IMR-90 (cell line): Measurements from ENCODE around the gene ANKRD13A. TPM values are rescaled to one million over a fixed set of nuclear protein-coding genes. Genes with fewer than 3 reads are reported as not detected.
"Not testable (repeated sequence)": the region's sequence is repeated elsewhere in the genome, so short reads cannot be mapped to it uniquely, and the experiment has no call there.

Experiments used
- ATAC-seq: fragments of 200-7000 bp; cut with Tn5 transposase; 2 replicates; pipeline ENCODE4 v1.9.1; 2020; ENCODE audit warnings: low read depth, mild to moderate bottlenecking, moderate library complexity
- BruUV-seq: library from RNA; stranded (reverse); fragments of 400-500 nt; replicated peaks from 2 replicates; lab custom pipeline; 2021; lab: Mats Ljungman, UMichigan
- CTCF ChIA-PET: fragments of 300-600 bp; formaldehyde crosslinking; extraction: SDS; loops from one replicate; lab custom pipeline; 2021; ENCODE audit warnings: antibody characterized with exemption; lab: Yijun Ruan, JAX
- POLR2A ChIA-PET: fragments of 300-600 bp; sonication (Branson Sonifier 250); formaldehyde crosslinking; loops from one replicate; lab custom pipeline; 2022; ENCODE audit warnings: antibody characterized with exemption; ENCODE audit not compliant: unreplicated experiment; lab: Charles Lee
- DNase-seq: peaks from one replicate; pipeline ENCODE4 v3.0.0; 2013
- H2AFZ ChIP-seq: replicated peaks from 2 replicates; pipeline ENCODE3; 2013; ENCODE audit warnings: low read length, mild to moderate bottlenecking; ENCODE audit not compliant: poor library complexity
- H2AK5ac ChIP-seq: 2 replicates; pipeline ENCODE4 v1.6.1; 2013; ENCODE audit warnings: low read depth, low read length, inconsistent platforms
- H2AK9ac ChIP-seq: replicated peaks from 2 replicates; pipeline ENCODE3; 2013; ENCODE audit warnings: mild to moderate bottlenecking, low read depth, low read length, moderate library complexity; ENCODE audit not compliant: poor library complexity
- H2BK120ac ChIP-seq: 2 replicates; pipeline ENCODE4 v1.6.1; 2013; ENCODE audit warnings: low read depth, low read length, inconsistent platforms
- H2BK15ac ChIP-seq: 3 replicates; pipeline ENCODE4 v1.6.1; 2013; ENCODE audit warnings: low read depth, low read length, inconsistent platforms
- H2BK20ac ChIP-seq: 2 replicates; pipeline ENCODE4 v1.6.1; 2013; ENCODE audit warnings: low read depth, mild to moderate bottlenecking, inconsistent platforms, low read length, moderate library complexity
- H2BK5ac ChIP-seq: 2 replicates; pipeline ENCODE4 v1.6.1; 2013; ENCODE audit warnings: mild to moderate bottlenecking, low read depth, low read length, inconsistent platforms; ENCODE audit not compliant: poor library complexity, severe bottlenecking
- H3K14ac ChIP-seq: replicated peaks from 2 replicates; pipeline ENCODE4 v1.6.1; 2013; ENCODE audit warnings: low read depth, low read length, inconsistent platforms
- H3K18ac ChIP-seq: 2 replicates; pipeline ENCODE4 v1.6.1; 2013; ENCODE audit warnings: low read depth, low read length, control low read depth
- H3K23ac ChIP-seq: 2 replicates; pipeline ENCODE4 v1.6.1; 2013; ENCODE audit warnings: low read depth, low read length, inconsistent platforms
- H3K27ac ChIP-seq: 2 replicates; pipeline ENCODE4 v1.5.1; 2013; ENCODE audit warnings: mild to moderate bottlenecking, control low read depth, low read length; ENCODE audit not compliant: insufficient read depth
- H3K27me3 ChIP-seq: 2 replicates; pipeline ENCODE4 v1.6.1; 2013; ENCODE audit warnings: low read length; ENCODE audit not compliant: control insufficient read depth, insufficient read depth
- H3K36me3 ChIP-seq: 2 replicates; pipeline ENCODE4 v1.6.1; 2013; ENCODE audit warnings: low read length, mixed read lengths; ENCODE audit not compliant: control insufficient read depth, insufficient read depth
- H3K4ac ChIP-seq: 2 replicates; pipeline ENCODE4 v1.6.1; 2013; ENCODE audit warnings: low read depth, low read length, inconsistent platforms
- H3K4me1 ChIP-seq: 2 replicates; pipeline ENCODE4 v1.6.1; 2013; ENCODE audit warnings: low read length, mixed read lengths; ENCODE audit not compliant: control insufficient read depth, insufficient read depth
- H3K4me2 ChIP-seq: 2 replicates; pipeline ENCODE4 v1.6.1; 2013; ENCODE audit warnings: low read depth, mild to moderate bottlenecking, control low read depth, low read length, moderate library complexity
- H3K4me3 ChIP-seq: 2 replicates; pipeline ENCODE4 v1.5.1; 2013; ENCODE audit warnings: low read depth, mild to moderate bottlenecking, control low read depth, low read length, moderate library complexity; ENCODE audit not compliant: insufficient read depth
- H3K56ac ChIP-seq: 2 replicates; pipeline ENCODE4 v1.6.1; 2013; ENCODE audit warnings: low read length, inconsistent platforms; ENCODE audit not compliant: insufficient read depth; ENCODE audit errors: extremely low read depth
- H3K79me1 ChIP-seq, 2 experiments: 2 replicates each; pipeline ENCODE4 v1.6.1; 2013; ENCODE audit warnings: low read length in 2 of 2, inconsistent platforms in 1 of 2, low read depth in 1 of 2
- H3K9ac ChIP-seq: 2 replicates; pipeline ENCODE4 v1.6.1; 2013; ENCODE audit warnings: low read depth, low read length, control low read depth
- H3K9me1 ChIP-seq: 2 replicates; pipeline ENCODE4 v1.6.1; 2013; ENCODE audit warnings: low read length, inconsistent platforms; ENCODE audit not compliant: insufficient read depth
- H3K9me3 ChIP-seq: 2 replicates; pipeline ENCODE4 v1.6.1; 2013; ENCODE audit warnings: low read length; ENCODE audit not compliant: control insufficient read depth, insufficient read depth
- H4K20me1 ChIP-seq: 2 replicates; pipeline ENCODE4 v1.6.1; 2013; ENCODE audit warnings: low read length, inconsistent platforms; ENCODE audit not compliant: insufficient read depth
- H4K5ac ChIP-seq: 2 replicates; pipeline ENCODE4 v1.6.1; 2013; ENCODE audit warnings: mild to moderate bottlenecking, low read depth, low read length, control low read depth
- H4K8ac ChIP-seq, 2 experiments: 2 replicates each; pipeline ENCODE4 v1.6.1; 2013; ENCODE audit warnings: low read depth in 2 of 2, low read length in 2 of 2, control low read depth in 1 of 2, inconsistent platforms in 1 of 2
- H4K91ac ChIP-seq: 2 replicates; pipeline ENCODE4 v1.6.1; 2013; ENCODE audit warnings: low read depth, low read length, inconsistent platforms; ENCODE audit not compliant: insufficient read depth
- WGBS, 2 experiments: methylation state at CpG; one replicate each; pipeline versions ENCODE4 v1.1.5 to v1.1.7; 2013; ENCODE audit warnings: missing lambda C conversion rate in 2 of 2; ENCODE audit not compliant: insufficient read length in 1 of 2; ENCODE audit errors: extremely low coverage in 2 of 2; 5-methylcytosine and 5-hydroxymethylcytosine counted together
- dilution Hi-C: fragments of 300-500 bp; cut with HindIII; formaldehyde crosslinking; loops from one replicate; pipeline ENCODE4 v1.14.3; 2018; ENCODE audit warnings: low sequenced_read_pairs; ENCODE audit not compliant: unreplicated experiment
- in situ Hi-C: fragments of 300-500 bp; cut with MboI; formaldehyde crosslinking; loops from 3 replicates; pipeline ENCODE4 v1.14.3; 2019; ENCODE audit warnings: low sequenced_read_pairs, inconsistent platforms, mixed read lengths
- intact Hi-C: fragments of 100-400 bp; cut with micrococcal nuclease; formaldehyde crosslinking; loops from 2 replicates; pipeline ENCODE4 v1.10.0; 2022
- polyA plus RNA-seq, 3 experiments: library from polyadenylated mRNA; depleted of rRNA; stranded (reverse); fragments of >200 nt; gene quantifications; 2 replicates each; pipeline ENCODE4 v1.2.3, GENCODE V29; 2012; ENCODE audit warnings: low replicate concordance in 1 of 3
- total RNA-seq: library from RNA; depleted of rRNA; stranded (reverse); fragments of >200 nt; gene quantifications from 2 replicates; pipeline ENCODE4 v1.2.3, GENCODE V29; 2012

ANKRD13A gene
- total and polyA plus RNA-seq, 2 of the 4 experiments (the other 2 are of a cell fraction): 299 to 449 TPM

- not testable (repeated sequence) for H2AFZ ChIP-seq
Measured at GRCh38 chr12:109986236-109986635, 13.0 kb upstream of the ANKRD13A start.

More at GRCh38 chr12:109986236-109986635, 13.0 kb upstream of the ANKRD13A start:
- H3K27ac ChIP-seq, H2BK15ac ChIP-seq, dilution Hi-C loops, intact Hi-C loops, H4K8ac ChIP-seq, H3K9me3 ChIP-seq, CTCF ChIA-PET, H2BK20ac ChIP-seq, ATAC-seq, DNase-seq, H4K91ac ChIP-seq, H3K18ac ChIP-seq, H2BK120ac ChIP-seq, H3K23ac ChIP-seq, H2AK5ac ChIP-seq, H3K9ac ChIP-seq, H3K27me3 ChIP-seq, H4K5ac ChIP-seq, in situ Hi-C loops, H2AK9ac ChIP-seq, H3K56ac ChIP-seq, H3K14ac ChIP-seq, H3K4me3 ChIP-seq, POLR2A ChIA-PET, H3K4me2 ChIP-seq, H4K20me1 ChIP-seq, H2BK5ac ChIP-seq, H3K4ac ChIP-seq, BruUV-seq: not testable (repeated sequence)
- H3K9me1 ChIP-seq: peaks cover 15% of the 10 kb centered on the region
- H3K4me1 ChIP-seq: peaks cover 14% of the 10 kb centered on the region
- WGBS, 2 experiments: 100% methylated on average over 8 of the region's 16 CpGs; no CpG with 5 or more reads in 1 of the 2 experiments
- peaks cover 30% of the 10 kb centered on the region for H3K36me3 ChIP-seq
- H3K79me1 ChIP-seq: peaks cover 25 to 56% of the 10 kb centered on the region in 2 experiments
